ENCODE data around the gene HM13.
"Not testable (repeated sequence)": the region's sequence is repeated elsewhere in the genome, so short reads cannot be mapped to it uniquely, and the experiment has no call there.

HM13 gene, protein sequence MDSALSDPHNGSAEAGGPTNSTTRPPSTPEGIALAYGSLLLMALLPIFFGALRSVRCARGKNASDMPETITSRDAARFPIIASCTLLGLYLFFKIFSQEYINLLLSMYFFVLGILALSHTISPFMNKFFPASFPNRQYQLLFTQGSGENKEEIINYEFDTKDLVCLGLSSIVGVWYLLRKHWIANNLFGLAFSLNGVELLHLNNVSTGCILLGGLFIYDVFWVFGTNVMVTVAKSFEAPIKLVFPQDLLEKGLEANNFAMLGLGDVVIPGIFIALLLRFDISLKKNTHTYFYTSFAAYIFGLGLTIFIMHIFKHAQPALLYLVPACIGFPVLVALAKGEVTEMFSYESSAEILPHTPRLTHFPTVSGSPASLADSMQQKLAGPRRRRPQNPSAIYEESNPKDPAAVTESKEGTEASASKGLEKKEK
- total RNA-seq = 69.8 to 92.6 reads per million in 2 donors

DNA sequence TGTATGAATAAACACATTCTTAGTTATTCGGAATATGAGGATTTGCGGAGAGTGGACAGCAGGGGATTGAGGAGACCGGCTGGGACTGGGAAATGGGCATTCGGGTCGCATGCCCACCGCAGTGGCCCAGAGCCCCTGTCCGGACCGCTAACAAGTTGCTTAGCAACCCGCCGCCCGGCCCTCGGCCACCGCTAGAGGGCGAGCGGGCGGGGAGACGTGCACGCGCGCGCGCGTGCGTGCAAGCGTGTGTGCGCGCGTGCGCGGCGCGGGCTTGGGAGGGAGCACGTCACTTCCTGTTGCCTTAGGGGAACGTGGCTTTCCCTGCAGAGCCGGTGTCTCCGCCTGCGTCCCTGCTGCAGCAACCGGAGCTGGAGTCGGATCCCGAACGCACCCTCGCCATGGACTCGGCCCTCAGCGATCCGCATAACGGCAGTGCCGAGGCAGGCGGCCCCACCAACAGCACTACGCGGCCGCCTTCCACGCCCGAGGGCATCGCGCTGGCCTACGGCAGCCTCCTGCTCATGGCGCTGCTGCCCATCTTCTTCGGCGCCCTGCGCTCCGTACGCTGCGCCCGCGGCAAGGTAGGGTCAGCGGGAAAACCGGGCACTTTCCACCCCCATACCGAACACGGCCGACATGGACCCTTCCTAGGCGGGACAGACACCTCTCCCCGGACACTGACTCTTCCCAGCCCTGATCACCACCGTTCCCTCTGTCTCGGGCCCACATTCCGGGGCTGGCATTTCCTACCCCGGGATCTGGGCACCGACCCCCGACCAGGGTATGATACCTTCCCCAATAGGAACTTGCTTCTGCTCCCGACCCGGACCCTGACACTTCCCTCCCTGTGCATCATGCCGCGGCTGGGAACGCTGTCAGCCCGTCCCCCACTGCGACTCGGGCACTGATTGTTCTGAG, at the start of gene HM13:
HM13 (plus strand) TSS at position 289 of the 918 bp plus-strand sequence; CDS start at position 399, 110 bp downstream.
- DNase-seq = peak; percentile 78 to 94 (median 81)

DNA sequence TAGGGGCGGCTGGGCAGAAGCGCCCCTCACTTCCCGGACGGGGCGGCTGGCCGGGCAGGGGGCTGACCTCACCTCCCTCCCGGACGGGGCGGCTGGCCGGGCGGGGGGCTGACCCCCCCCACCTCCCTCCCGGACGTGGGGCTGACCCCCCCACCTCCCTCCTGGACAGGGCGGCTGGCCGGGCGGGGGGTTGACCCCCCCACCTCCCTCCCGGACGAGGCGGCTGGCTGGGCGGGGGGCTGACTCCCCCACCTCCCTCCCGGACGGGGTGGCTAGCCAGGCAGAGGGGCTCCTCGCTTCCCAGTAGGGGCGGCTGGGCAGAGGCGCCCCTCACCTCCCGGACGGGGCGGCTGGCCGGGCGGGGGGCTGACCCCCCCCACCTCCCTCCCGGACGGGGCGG, 43.3 kb upstream of the HM13 start:
- DNase-seq = not testable (repeated sequence)

DNA sequence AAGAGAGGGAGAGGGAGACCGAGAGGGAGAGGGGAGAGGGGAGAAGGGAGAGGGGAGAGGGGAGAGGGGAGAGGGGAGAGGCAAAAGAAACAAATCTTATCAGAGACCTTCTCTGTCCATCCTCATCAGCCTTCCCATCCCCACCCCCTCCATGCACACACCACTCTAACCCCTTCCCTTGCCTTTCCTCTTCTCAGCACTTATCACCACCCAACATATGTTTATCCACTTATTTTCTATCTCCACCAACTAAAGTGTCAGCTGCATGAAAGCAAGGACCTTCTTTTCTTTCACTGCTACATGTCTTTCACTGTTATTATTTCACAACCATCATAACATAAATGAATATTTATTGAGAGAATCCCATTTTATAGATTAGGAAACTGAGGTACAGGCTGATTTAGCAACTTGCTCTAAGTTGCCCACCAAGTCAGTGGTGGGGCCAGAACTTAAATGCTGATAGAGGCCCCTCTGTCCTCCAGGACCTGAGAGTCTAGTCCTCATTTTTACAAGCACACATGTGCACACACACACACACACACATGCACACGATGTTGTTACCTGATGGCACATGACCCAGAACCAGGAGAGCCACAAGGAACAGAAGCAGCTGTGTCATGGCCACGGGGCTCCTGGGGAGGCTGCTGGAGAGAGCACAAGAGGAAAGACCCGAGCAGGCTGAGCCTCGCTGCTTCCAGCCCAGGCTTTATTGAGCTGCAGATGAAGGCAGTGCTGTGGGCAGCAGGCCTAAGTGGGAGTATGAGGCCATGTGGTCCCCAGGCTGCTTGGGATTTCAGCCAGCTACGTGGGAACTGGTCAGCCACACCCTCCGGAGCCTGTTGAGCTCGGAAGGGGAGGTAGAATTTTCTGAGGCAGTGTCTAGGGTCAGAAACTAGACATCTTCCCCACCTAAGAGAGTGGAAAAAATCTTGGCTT, 41.6 kb upstream of the HM13 start:
- no peak for DNase-seq

DNA sequence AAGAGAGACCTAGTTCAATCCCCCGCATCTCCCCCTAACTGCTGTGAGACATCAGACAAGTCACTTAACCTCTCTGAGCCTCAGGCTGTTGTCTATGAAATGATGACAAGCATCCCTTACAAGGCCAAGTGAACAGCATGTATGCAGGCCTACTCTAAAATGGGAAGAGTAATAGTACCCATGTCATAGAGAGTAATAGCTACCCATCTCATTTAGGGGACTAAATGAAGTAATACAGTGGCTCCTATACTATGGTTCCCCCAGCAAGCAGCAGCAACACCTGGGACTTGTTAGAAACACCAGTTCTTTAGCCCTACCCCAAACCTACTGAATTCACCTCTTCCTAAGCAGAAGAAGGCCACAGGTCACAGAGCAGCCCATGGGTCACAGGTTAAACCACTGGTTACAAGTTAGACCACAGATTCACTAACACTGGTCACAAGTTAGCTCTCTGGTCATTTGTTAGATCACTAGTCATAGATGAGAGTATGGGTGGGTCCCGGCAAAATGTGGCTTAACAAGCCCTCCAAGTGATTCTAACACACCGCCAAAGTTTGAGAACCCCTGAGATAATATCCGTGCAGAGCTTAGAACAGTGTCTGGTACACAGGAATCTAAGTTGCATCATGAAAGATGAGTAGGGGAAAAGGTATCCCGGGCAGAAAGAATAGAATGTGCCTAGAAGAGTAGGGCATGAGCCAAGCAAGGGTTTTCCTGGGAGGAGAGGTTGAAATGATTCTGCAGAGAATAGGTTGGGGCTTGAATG, 40.7 kb upstream of the HM13 start:
- no peak for DNase-seq

DNA sequence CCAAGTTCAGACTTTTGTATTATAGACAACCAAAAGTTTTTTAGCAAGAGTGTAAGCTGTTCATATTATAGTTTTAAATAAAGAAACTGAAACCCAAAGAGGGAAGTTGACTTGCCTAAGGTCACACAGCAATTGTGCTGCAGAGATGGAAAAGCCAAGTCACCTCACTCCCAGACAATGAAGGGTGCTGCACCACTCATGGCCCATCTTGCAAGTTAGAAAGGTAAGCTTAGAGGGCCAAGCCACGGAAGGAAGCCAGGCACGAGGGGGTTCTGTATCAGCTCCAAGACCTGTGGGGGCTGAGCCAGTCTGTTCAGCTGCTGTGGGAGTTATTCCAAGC, 40.2 kb upstream of the HM13 start:
- DNase-seq = no peak

DNA sequence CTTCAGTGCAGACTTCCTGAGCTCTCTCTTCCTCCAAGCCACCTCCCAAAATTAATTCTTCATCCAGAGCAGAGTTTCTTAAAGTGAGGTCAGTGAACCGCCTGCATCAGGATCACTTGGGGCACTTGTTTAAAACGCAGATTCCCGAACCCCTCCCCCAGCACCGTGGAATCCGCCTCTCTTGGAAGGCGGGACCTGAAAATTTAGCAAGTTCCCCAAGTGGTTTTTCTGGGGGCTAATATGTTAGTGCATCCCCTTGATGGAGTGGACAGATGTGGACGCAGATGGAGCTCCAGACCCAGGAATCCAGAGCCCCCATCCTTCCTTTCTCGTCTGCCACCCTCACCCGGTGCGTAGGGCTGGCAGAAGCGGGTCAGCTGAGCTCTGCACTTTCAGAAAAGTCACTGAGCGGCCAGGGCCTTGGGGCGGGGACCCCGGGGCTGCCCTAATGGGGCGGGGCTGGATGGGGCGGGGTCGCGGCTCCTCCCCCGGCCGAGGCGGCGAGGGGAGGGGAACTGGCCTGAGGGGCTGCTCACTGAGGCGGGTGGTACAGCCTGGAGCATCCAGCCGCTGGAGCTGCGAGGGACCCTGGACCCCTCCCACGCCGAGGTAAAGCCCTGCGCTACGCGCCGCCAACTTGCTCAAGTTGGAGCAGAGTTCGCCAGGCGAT, 39.3 kb upstream of the HM13 start, which contains the start of the genes DEFB124 and REM1:
DEFB124 (minus strand) TSS at position 370 of the 670 bp plus-strand sequence. CDS start 2,114 bp downstream, outside the sequence.
REM1 (plus strand) TSS at position 531 of the 670 bp plus-strand sequence. CDS start 1,158 bp downstream, outside the sequence.
- DNase-seq = no peak

DNA sequence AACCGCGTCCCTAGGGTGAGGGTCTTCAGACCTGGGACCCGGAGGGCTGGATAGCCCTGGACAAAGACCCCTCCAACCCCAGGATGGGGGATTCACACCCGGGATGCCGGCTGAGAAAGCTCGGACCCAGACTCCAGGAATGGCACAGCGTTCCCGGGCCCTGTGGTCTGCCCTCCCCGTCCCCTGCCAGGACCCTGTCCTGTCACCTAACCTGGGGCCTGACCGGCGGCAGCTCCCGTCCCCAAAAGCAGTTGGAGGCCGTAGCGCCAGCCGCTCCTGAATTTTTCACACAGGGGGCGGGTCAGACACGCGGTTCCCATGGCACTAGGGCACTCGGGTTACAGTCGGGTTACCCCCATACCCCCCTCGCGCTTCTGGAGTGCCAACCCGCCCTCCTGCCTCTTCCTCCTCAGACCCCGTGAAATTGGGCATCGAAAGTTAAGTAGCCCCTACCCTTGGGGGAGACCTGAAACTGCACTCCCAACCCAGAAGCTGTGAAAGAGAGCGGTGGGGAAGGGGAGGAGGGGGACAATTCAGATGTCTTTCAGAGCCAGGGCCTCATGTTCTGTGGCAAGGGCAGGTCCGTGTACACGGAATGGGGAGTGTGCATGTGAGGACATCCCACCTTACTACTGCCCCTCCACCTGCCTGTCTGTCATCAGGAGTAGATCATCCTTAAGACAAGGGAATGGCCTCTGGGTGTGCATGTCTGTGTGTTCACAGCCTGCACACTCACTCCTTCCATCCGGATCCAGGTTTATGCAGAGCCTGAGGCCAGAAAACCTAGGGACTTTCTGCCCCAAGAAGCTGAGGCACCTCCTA, 38.6 kb upstream of the HM13 start:
- no peak for DNase-seq

DNA sequence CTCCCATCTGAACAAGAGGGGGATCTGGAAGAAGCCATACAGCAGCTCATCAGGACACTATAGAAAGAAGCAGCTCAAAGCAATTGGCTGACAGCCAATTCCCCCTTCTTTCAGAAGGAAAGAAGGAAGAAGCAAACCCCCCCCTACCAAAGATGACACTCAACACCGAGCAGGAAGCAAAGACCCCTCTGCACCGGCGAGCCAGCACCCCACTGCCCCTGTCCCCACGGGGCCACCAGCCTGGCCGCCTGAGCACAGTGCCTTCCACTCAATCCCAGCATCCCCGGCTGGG, 38.0 kb upstream of the HM13 start:
- DNase-seq = no peak

DNA sequence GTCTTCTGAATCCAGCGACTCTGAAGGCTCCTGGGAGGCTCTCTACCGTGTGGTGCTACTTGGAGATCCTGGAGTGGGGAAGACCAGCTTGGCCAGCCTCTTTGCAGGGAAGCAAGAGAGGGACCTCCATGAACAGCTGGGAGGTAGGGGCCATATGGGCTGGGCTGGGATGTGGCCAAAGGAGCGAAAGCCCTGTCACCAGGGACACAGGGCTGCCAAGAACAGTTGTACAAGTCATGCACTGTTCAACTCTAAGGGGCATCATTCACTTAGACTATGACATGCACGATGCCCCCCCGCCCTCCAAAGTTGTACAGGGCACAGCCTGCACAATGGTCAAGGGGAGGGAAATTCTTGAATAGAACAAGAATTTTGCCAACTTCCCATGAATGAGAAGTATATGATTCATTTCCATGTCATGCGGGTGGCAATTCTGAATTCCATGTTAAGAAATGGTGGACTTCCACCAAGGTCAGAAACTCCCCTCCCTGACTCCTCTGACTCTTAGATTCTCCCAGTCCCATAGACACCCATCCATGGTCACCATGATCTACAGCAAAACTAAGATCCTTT, 37.5 kb upstream of the HM13 start:
- no peak for DNase-seq

DNA sequence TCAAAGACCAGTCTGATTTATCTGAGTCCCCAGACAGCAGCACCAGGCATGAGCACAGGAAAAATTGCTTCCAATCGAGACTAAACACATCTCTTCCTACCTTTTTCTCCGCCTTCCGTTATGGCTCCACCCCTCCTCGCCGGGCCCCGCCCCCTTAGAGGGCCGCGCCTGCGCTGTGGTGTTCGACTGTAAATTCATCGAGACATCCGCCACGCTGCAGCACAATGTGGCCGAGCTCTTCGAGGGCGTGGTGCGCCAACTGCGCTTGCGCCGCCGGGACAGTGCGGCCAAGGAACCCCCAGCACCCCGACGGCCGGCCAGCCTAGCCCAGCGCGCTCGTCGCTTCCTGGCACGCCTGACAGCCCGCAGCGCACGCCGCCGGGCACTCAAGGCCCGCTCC, 30.2 kb upstream of the HM13 start:
- no peak for DNase-seq

DNA sequence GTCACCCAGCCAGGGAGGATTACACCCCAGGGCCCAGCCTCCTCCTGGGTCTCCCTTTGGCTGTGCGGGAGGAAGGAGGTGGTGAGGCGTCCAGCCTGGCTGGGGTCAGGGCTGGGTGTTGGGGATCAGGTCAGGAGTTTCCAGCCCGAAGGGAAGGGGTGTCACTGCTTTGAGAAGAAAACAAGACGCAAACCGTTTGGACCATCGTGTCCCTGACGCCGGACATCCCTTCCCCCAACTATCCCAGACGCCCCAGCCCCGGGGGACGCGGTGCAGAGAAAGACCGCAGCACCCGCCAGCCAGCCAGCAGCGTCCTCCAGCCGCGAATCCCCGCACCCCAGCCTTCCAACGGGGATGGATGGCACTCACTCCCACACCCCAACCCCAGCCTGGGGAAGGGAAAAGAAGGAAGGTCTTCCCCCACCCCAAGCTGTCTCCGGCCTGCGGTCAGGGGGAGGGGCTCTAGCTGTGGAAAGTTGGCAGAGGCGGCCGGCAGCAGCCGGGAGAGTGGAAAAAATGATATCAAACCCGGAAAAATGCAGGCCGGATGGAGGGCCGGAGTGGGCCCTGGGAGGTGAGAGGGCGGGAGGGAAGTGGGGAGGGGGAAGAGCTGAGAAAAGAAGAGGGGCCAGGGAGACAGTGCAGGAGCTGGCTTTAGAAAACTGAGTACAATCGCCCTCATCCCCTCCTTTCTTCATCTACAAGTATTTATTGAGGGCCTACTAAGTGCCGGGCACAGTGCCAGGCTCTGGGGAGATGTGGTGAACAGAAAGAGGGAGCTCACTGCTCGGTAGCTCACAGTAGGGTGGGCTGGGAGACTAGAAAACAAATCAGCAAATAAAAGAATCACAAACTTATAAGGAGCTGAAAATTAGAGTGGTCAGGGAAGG, 28.5 kb upstream of the HM13 start:
- no peak for DNase-seq

DNA sequence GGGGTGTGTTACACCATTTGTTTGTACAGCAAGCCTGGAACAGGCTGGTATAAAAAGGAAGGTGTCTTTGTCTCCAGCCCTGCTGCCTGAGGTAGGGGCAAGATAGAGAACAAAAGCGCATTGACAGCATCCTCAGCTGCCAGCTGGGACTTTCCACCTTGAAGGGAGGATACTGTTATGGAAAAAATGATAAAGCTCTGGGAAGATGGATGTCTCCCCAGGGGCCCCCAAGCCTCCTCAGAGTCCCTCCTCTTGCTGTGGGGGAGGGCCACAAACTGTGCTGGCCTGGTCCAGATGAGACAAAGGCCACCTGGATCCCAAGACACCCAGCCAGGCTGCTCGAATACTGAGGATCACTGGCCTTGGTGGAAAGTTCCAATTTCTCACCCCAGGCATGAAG, 26.1 kb upstream of the HM13 start:
- DNase-seq = no peak

DNA sequence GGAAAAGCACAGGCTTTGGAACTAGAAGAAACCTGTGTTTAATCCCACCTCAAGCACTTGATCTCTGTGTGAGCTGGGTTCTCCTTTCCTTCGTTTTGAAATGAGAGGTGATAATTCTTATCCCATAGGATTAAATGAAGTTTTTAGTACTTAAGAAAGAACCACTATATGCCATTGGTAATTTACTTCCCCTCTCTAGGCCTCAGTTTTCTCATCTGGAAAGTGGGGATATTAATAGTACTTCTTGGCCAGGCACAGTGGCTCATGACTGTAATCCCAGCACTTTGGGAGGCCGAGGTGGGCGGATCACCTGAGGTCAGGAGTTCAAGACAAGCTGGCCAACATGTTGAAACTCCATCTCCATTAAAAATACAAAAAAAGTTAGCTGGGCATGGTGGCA, 25.1 kb upstream of the HM13 start:
- DNase-seq = no peak

DNA sequence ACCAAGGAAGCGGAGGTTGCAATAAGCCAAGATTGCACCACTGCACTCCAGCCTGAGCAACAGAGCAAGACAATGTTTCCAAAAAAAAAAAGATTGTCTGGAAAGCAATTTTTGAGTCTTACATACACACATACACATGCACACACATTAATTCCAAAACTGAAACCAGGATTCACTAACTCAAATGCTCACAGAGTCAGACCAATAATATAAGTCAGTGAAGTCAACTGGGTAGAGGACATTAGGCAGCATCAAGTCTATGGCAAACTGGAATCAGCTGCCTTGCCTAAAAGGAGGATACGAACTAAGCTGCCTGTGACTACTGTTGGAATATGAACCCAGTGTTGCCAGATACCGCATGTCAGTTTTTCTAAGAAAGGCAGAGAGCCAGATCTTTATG, 23.5 kb upstream of the HM13 start:
- no peak for DNase-seq

DNA sequence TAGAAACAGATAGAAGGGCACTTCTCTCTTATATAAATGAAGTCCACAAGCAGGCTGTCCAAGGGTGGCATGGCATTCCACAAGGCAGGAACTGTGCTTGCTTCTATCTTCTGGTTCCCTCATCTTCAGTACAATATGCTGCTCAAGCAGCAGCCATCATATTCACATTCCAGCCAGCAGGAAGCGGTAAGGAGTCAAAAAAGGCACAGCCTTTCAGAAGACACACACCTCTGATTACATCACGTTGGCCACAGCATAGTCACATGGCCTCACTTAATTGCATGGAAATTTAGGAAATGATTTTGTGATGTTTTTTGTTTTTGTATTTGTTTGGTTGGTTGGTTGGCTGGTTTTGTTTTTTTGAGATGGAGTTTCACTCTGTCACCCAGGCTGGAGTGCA, 20.1 kb upstream of the HM13 start:
- DNase-seq = no peak

DNA sequence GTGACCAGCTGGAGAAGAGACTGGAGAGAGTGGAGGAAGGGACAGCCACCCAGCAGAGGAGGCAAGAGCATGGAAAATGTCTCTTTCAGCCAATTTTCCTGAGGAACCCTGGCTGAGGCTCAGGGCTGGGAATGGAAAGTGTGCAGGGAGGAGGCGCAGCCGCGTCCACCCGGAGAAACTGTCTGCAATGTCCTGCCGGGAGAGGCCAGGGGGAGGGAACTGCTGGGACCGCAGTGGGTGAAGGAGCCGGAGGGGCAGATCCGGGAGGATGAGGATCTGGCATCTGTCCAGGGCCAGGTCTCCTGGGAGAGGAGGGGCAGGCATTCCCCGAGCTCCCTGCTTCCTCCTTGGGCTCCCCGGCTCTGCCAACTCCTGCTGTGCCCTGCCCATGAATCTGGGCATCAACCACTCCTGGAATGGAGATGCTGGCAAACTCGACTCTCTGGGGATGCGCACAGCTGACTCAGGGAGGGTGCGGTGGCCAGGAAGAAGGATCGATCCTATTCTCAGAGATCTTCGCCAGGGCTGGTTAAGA, 17.4 kb upstream of the HM13 start:
- DNase-seq = no peak

DNA sequence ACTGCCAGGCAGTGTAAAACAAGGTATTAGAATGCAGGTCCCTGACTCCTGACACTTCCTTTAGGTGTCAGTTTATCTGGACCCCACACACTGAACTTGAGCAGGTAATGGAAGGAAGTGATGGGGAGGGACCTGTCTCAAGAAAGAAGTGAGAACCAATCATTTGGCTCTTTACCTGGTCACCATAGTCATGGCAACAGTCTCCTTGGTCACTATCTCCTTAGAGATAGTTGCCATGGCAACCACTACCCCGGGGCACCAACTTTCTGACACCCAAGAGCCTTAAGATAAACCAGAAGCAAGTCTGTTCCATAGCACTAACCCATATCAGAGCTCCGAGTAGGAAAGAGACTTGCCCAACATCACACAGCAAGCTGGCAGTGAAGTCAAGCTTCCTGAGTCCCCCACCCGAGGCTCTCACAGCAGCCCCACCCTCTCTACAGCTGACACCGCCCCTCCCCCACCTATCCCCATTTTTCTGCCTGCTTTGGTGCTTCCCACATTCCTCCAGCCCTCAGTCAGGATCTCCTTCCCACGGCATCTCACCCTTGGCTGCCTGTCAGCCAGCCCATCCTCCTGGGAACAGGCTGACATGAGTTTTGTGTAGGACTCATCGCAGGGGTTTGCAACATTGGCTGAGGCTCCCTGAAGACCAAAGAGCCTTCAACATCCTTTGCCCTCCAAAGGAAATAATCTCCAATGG, 16.3 kb upstream of the HM13 start:
- DNase-seq = peak in 1 of 5 experiments; percentile 15

DNA sequence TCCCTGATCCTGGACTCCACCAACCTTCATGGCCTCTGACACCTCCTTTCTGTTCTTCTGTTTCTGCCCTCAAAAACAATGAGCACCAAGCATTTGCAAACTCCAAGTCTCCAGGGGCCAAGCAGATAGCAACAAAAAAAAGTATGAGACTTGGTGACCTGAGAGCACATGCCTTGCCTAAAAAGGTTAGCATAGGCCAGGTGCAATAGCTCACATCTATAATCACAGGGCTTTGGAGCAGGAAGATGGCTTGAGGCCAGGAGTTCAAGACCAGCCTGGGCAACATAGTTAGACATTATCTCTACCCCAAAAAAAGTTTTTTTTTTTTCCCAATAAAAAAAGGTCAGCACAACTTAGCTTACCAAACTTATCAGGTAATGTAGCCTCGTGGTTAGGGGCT, 13.7 kb upstream of the HM13 start:
- no peak for DNase-seq
